HG03108 (cell line): ENCODE data around the gene SFT2D3.

Source experiments
- ATAC-seq: cut with Tn5 transposase; IDR thresholded peaks from one replicate; pipeline ENCODE4 v1.9.1; 2021; ENCODE audit warnings: moderate library complexity; ENCODE audit not compliant: unreplicated experiment

SFT2D3 gene

GRCh38 chr2:127701193-127701650 lies at the start of gene SFT2D3:
Gene SFT2D3 (plus strand): TSS chr2:127701497. CDS start chr2:127701529, 32 bp downstream.
- peak; percentile 63 for ATAC-seq

DNA sequence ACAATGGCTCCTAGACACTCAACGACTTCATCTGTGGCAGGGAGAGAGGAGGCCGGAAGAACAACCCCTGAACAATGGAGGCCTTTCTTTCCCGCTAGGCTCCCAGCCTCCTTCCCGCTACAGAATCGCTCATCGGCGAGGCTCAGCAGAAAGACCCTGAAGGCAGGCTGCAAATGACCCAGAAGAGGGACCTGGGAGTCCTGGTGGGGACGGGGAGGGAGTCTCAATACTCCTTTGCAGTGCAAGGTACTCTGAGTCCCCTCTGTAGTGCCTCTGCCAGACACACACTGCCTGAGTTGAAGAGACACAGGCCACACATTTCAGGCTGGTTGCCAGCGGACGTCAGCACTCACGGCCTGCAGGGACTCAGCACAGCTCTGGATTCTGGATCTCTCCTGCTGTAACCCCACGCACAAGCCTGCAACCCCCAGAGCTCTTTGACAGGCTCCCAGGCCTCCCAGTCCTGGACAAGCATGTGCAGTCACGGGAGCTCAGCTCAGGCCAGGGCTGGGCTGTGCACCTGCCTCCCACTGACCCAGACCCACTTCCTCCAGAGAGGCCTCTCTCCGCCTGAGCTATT lies 49.2 kb upstream of the SFT2D3 start:
- no peak for ATAC-seq

- ATAC-seq = no peak
Measured at GRCh38 chr2:127652786-127653357, 48.4 kb upstream of the SFT2D3 start.

- ATAC-seq = no peak
Measured at GRCh38 chr2:127653421-127654083, 47.7 kb upstream of the SFT2D3 start.

DNA sequence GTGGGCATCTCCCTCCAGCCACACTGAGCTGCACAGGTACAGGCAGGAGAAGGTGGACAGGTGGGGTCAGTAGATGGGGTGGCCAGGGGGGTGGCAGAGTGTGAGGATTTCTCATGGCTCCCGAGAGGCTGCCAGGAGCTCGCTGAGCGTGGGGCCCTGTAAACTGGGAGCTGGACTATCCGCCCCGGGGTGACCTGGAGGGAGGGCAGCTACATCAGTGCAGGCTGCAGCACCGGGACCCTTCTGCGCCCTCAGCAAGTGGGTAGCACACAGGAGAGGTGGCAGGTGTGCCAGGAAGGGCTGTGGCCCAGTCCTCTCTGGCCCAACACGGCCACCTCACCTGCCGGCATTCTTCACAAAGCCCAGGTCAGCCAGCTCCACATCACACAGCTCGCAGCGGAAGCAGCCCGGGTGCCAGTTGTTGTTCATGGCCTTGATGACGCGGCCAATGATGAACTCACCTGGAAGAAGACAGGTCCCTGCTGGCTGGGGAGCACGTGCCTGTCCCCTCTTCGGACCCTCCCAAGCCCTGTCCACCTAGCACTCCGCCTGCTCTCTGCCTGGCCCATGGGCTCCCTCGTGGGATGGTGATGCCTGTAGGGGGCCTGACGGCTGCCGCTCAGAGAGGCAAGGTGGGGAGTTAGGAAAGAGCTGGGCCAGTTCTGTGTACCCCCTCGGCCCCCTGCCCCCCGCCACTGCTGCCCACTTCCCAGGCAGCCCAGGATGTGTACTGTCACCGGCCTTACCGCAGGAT lies 47.0 kb upstream of the SFT2D3 start:
- ATAC-seq = no peak

DNA sequence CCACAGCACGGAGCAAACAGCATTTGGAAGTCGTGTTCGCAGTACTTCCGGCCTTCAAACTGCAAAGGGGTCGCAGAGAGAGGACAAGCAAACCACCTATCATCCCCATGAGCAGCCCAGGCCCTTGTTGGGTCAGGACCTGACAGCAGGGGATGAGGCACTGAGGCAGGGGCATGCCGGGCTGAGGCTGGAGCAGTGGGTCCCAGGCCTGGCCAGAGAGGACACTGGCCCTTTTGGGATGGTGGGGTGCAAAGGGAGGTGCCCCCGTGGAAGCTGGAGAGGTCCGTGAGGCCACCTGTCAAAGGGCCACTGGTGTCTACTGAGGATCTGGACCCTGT lies 46.5 kb upstream of the SFT2D3 start:
- no peak for ATAC-seq

GRCh38 chr2:127655209-127656073 lies 45.9 kb upstream of the SFT2D3 start:
- no peak for ATAC-seq

GRCh38 chr2:127656569-127657231 lies 44.6 kb upstream of the SFT2D3 start:
- ATAC-seq = no peak

DNA sequence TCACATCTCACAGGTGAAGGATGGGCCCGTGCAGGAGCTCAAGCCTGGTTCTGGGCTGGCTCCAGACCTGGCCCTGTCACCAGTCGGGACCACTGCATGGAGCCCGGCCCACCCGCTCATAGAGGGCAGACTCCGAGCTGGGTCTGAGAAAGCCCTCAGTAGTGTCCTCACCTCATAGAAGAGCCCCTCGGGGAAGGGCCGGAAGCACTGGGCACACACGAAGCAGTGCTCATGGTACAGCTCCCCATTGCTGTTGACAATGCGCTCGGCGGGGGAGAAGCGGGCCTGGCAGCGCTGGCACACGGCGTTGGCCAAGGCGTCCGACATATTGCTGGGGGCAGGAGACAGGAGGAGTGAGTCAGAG lies 44.1 kb upstream of the SFT2D3 start:
- no peak for ATAC-seq

DNA sequence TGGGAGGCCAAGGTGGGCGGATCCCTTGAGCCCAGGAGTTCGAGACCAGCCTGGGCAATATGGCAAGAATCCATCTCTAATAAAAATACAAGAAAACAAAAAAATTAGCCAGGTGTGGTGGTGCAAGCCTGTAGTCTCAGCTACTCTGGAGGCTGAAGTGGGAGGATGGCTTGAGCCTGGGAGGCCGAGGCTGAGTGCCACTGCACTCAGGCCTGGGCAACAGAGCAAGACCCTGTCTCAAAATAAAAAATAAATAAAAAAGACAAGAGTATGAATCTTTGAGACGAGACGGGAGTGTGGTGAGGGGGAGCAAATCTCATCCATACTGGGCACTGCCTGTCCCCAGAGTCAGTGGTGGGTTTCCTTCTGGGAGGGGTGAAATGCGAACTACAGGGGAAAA lies 43.2 kb upstream of the SFT2D3 start:
- no peak for ATAC-seq

DNA sequence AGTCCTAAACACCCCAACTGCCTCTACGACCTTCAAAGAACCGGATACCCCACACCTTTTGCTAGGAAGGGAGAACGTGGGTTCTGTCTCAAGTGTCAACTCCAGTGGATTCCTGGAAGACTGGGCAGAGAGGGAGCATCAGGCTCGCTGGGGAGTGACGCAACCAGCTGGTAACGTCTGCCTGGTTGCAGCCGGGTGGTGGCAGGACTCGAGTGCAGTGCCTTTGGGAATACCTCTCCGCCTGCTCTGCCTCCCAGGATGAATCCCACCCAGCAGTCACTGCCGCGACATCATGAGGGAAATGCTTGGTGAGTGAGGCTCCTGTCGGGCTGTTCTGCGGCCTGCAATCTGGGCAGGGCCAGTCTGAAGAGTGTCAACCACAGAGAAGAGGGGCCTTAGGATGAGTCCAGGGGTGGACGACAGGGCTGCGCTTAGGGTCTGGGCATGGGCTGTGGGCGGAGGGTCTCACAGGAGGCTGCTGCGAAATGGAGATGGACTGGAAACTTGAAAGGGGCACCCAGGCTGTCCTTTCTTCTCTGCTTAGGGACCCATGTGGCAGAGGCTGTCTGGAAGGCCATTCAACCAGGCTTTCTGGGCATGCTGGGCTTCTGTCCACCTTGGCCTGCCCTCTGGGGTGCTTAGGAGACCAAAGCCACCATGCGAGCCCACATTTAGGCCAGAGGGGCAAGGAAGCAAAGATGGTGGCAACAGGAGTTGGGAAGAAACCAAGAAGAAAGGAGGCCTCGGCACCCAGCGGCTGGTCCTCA lies 42.5 kb upstream of the SFT2D3 start:
- ATAC-seq = no peak

GRCh38 chr2:127659408-127660290 lies 41.6 kb upstream of the SFT2D3 start:
- ATAC-seq = no peak

- no peak for ATAC-seq
Measured at GRCh38 chr2:127660291-127660578, 41.1 kb upstream of the SFT2D3 start.

- no peak for ATAC-seq
Measured at GRCh38 chr2:127661072-127661649, 40.1 kb upstream of the SFT2D3 start.

DNA sequence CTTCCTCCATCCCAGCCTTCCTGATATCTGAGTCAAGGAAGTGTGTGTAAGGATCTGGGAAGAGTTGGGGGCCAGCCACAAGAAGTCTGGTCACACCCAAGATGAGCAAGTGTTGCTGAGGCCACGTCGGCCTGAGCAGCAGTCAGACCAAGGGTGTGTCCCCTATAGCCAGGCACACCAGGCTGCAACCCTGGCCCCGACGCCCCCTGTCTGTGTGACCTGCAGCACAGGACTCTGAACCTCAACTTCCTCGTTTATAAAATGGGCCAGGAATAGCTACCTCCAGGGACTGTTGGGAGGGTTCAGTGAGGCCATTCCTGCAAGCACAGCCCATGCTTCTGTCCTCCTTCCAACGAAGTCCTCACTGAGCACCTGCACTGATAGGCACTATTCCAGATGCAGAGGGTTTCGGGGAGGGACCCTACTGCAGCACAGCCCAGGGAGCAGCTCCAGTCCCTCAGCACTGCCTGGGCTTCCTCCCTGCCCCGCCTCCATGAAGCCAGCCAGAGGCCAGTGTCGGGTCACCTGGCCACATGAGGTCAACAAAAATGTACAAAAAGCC lies 39.3 kb upstream of the SFT2D3 start:
- no peak for ATAC-seq

- ATAC-seq = no peak
Measured at GRCh38 chr2:127662937-127663565, 38.2 kb upstream of the SFT2D3 start.

DNA sequence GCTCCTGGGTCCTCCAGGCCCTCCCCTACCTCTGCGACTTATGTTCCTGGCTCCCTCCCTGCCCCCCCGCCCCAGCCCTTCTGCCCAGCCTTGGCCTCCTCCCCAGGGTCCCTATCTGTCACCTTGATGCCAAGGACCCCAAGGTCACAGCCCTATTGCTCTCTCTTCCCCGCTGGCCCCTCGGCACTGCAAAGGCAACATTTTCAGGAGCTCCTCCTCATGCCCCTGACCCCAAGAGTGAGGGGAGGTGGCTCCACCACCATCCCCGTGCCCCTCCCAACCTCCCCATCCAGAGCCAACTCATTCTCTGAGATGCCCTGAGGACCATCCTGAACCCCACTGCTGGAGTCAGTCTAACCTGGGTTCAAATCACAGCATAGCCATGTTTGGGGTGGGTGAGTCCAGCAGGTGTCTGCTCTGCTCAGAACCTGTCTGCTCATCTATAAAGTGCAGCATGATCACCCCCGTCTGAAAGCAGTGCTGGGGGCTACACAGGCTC lies 37.7 kb upstream of the SFT2D3 start:
- ATAC-seq = no peak
